CD14-positive monocyte (primary cell): ENCODE measurements around the gene SCUBE1. TPM values are rescaled to one million over a fixed set of nuclear protein-coding genes. Genes with fewer than 3 reads are reported as not detected.
"Not testable (repeated sequence)": the region's sequence is repeated elsewhere in the genome, so short reads cannot be mapped to it uniquely, and the experiment has no call there.

Experiments
- DNase-seq, 3 donors: peaks; one replicate each; pipeline ENCODE4 v3.0.0-alpha.2; 2011 to 2022
- H2AFZ ChIP-seq: 2 replicates; pipeline ENCODE4 v1.6.0; 2012; ENCODE audit warnings: mild to moderate bottlenecking, low read depth, low read length, inconsistent platforms; ENCODE audit not compliant: insufficient read depth, poor library complexity, severe bottlenecking
- H3K27ac ChIP-seq, 2 donors: 1 replicate in 1 of 2; 2 replicates in 1 of 2; pipeline ENCODE4 v1.5.1; 2012 to 2013; ENCODE audit warnings: low read length in 2 of 2, control low read depth in 1 of 2, inconsistent platforms in 1 of 2, low read depth in 1 of 2, mild to moderate bottlenecking in 1 of 2
- H3K27me3 ChIP-seq, 2 donors: one replicate each; pipeline versions ENCODE4 v1.6.0 to v1.6.1; 2011 to 2013; ENCODE audit warnings: low read length in 2 of 2; ENCODE audit not compliant: control insufficient read depth in 2 of 2, insufficient read depth in 2 of 2
- H3K36me3 ChIP-seq, 2 donors: replicated peaks in 1 of 2; 1 replicate in 1 of 2; 2 replicates in 1 of 2; pipeline versions ENCODE4 v1.5.1 to v1.6.1; 2012 to 2013; ENCODE audit warnings: low read length in 2 of 2, control low read depth in 1 of 2, inconsistent platforms in 1 of 2, mild to moderate bottlenecking in 1 of 2; ENCODE audit not compliant: insufficient read depth in 2 of 2, control insufficient read depth in 1 of 2
- H3K4me1 ChIP-seq, 2 donors: 1 replicate in 1 of 2; 2 replicates in 1 of 2; pipeline versions ENCODE4 v1.5.1 to v1.6.1; 2012 to 2013; ENCODE audit warnings: low read length in 2 of 2, control low read depth in 1 of 2, inconsistent platforms in 1 of 2, mild to moderate bottlenecking in 1 of 2, moderate library complexity in 1 of 2; ENCODE audit not compliant: insufficient read depth in 2 of 2, control insufficient read depth in 1 of 2
- H3K4me2 ChIP-seq: replicated peaks from 2 replicates; pipeline ENCODE3; 2012; ENCODE audit warnings: low read length, moderate library complexity, mild to moderate bottlenecking; ENCODE audit not compliant: poor library complexity, severe bottlenecking; ENCODE audit errors: extremely low read depth
- H3K4me3 ChIP-seq, 3 experiments: fragments of 200-600 bp in 1 of 3; sonication (generic) in 1 of 3; replicated peaks in 1 of 3; 1 replicate in 2 of 3; 2 replicates in 1 of 3; pipeline ENCODE4 v1.5.1; 2011 to 2013; ENCODE audit warnings: low read length in 3 of 3, mild to moderate bottlenecking in 3 of 3, control low read depth in 2 of 3, low read depth in 2 of 3, inconsistent platforms in 1 of 3, moderate library complexity in 1 of 3
- H3K79me2 ChIP-seq: 2 replicates; pipeline ENCODE4 v1.6.0; 2012; ENCODE audit warnings: mild to moderate bottlenecking, control low read depth, inconsistent platforms, low read length, moderate library complexity; ENCODE audit not compliant: insufficient read depth
- H3K9ac ChIP-seq: 2 replicates; pipeline ENCODE4 v1.6.0; 2017; ENCODE audit warnings: low read length, mild to moderate bottlenecking; ENCODE audit not compliant: insufficient read depth, poor library complexity, severe bottlenecking
- H3K9me3 ChIP-seq, 2 donors: replicated peaks in 1 of 2; 1 replicate in 1 of 2; 2 replicates in 1 of 2; pipeline versions ENCODE4 v1.5.1 to v1.6.1; 2012 to 2013; ENCODE audit warnings: low read length in 2 of 2, control low read depth in 1 of 2; ENCODE audit not compliant: control insufficient read depth in 1 of 2, insufficient read depth in 1 of 2
- H4K20me1 ChIP-seq: 2 replicates; pipeline ENCODE4 v1.6.0; 2012; ENCODE audit warnings: mild to moderate bottlenecking, low read length, control low read depth, moderate library complexity; ENCODE audit not compliant: insufficient read depth
- H3K27ac Mint-ChIP-seq, 7 donors: one replicate each; pipeline ENCODE4 v1.8.0; 2020; ENCODE audit warnings: mild to moderate bottlenecking in 7 of 7, mixed read lengths in 7 of 7, moderate library complexity in 6 of 7, inconsistent platforms in 2 of 7
- H3K27me3 Mint-ChIP-seq, 3 donors: one replicate each; pipeline ENCODE4 v1.8.0; 2021 to 2022; ENCODE audit warnings: low read depth in 3 of 3, mild to moderate bottlenecking in 3 of 3, mixed read lengths in 3 of 3, moderate library complexity in 3 of 3, inconsistent platforms in 1 of 3
- H3K36me3 Mint-ChIP-seq, 2 donors: one replicate each; pipeline ENCODE4 v1.8.0; 2020; ENCODE audit warnings: mixed read lengths in 2 of 2, inconsistent platforms in 1 of 2, mild to moderate bottlenecking in 1 of 2
- H3K4me1 Mint-ChIP-seq: one replicate; pipeline ENCODE4 v1.8.0; 2020; ENCODE audit warnings: mild to moderate bottlenecking, mixed read lengths
- H3K4me3 Mint-ChIP-seq, 2 donors: one replicate each; pipeline ENCODE4 v1.8.0; 2020; ENCODE audit warnings: mild to moderate bottlenecking in 2 of 2, mixed read lengths in 2 of 2, moderate library complexity in 1 of 2
- H3K9me3 Mint-ChIP-seq, 7 donors: one replicate each; pipeline ENCODE4 v1.8.0; 2020 to 2022; ENCODE audit warnings: mixed read lengths in 7 of 7, mild to moderate bottlenecking in 6 of 7, moderate library complexity in 6 of 7, inconsistent platforms in 2 of 7
- CTCF ChIP-seq: fragments of 200-600 bp; IDR thresholded peaks from one replicate; pipeline ENCODE4 v1.8.0; 2022; ENCODE audit warnings: antibody characterized with exemption, mild to moderate bottlenecking
- WGBS: methylation state at CpG from one replicate; pipeline ENCODE4 v1.1.5; 2013; ENCODE audit warnings: missing lambda C conversion rate; ENCODE audit not compliant: insufficient coverage; 5-methylcytosine and 5-hydroxymethylcytosine counted together
- intact Hi-C, 2 donors: fragments of 100-400 bp; cut with micrococcal nuclease; formaldehyde crosslinking; loops; one replicate each; pipeline versions ENCODE4 v1.15.0 to v1.15.1; 2023
- polyA plus RNA-seq, 3 donors: library from polyadenylated mRNA; depleted of rRNA in 1 of 3; unstranded in 2 of 3; stranded (reverse) in 1 of 3; fragments of 300-500 nt in 2 of 3; fragments of >200 nt in 1 of 3; fragmentation: Illumina TruSeq in 2 of 3; gene quantifications; 1 replicate in 2 of 3; 2 replicates in 1 of 3; pipeline ENCODE4 v1.2.3, GENCODE V29; 2012 to 2021

SCUBE1 gene
- polyA plus RNA-seq, 3 donors = 0.20 to 0.32 (median 0.26) TPM

- Histone ChIP-seq H3K9ac (no peak overlapping the region), H3K4me1 (peaks cover 0 to 5% of the 10 kb centered on the region in 2 donors), H3K9me3 (no peaks in the 10 kb centered on the region), H3K36me3 (no peaks in the 10 kb centered on the region), H3K4me3 (no peak overlapping the region), H3K4me2 (no peak overlapping the region), H3K27me3 (no peaks in the 10 kb centered on the region), H4K20me1 (no peaks in the 10 kb centered on the region), H3K27ac (no peak overlapping the region), H2AFZ (no peak overlapping the region), H3K79me2 (no peaks in the 10 kb centered on the region)
- Mint-ChIP-seq H3K27ac (no peak overlapping the region), H3K36me3 (no peaks in the 10 kb centered on the region), H3K4me1 (peaks cover 2% of the 10 kb centered on the region), H3K9me3 (peaks cover 0 to 1% (median 0%) of the 10 kb centered on the region in 7 donors), H3K4me3 (no peak overlapping the region), H3K27me3 (peaks cover 2 to 5% (median 2%) of the 10 kb centered on the region in 3 donors)
- WGBS = 94% methylated on average over 2 of the region's 2 CpGs
- intact Hi-C loops = no loop called here
- TF ChIP-seq CTCF = no peak
- no peak for DNase-seq
These were observed 61.8 kb downstream of the SCUBE1 start for GRCh38 chr22:43281394-43281793.

- H3K4me2 ChIP-seq, DNase-seq, H3K4me3 Mint-ChIP-seq: not testable (repeated sequence)
These were observed 62.7 kb downstream of the SCUBE1 start for GRCh38 chr22:43280523-43280886.

More at GRCh38 chr22:43280523-43280886, 62.7 kb downstream of the SCUBE1 start:
- H2AFZ ChIP-seq, H3K9me3 Mint-ChIP-seq, H3K27ac ChIP-seq, H3K4me1 Mint-ChIP-seq, H3K27ac Mint-ChIP-seq, H3K79me2 ChIP-seq, H3K4me3 ChIP-seq, H3K36me3 Mint-ChIP-seq, H3K9ac ChIP-seq, H3K4me1 ChIP-seq, H3K27me3 ChIP-seq, H3K9me3 ChIP-seq, intact Hi-C loops, H3K36me3 ChIP-seq, H4K20me1 ChIP-seq, H3K27me3 Mint-ChIP-seq: not testable (repeated sequence)
- WGBS = 62% methylated on average over 2 of the region's 3 CpGs
